Right lobe of liver (tissue), 4 donors: ENCODE results near the gene LRTM1.

Experiments
- CTCF ChIP-seq, 4 donors: fragments of 200-600 bp in 3 of 4; fragments of 450-650 bp in 1 of 4; IDR thresholded peaks; one replicate each; pipeline versions ENCODE4 v1.5.1 to v1.8.0; 2016 to 2022; ENCODE audit warnings: antibody characterized with exemption in 4 of 4, mild to moderate bottlenecking in 2 of 4
- POLR2A ChIP-seq: fragments of 450-650 bp; IDR thresholded peaks from one replicate; pipeline ENCODE4 v1.6.1; 2017; ENCODE audit warnings: antibody characterized with exemption, mild to moderate bottlenecking
- donor health status: DM: no; HTN: no; CAD: no.
- donor health status: DM: no; HTN: no; CAD: no.
- donor health status: DM: no; HTN: yes; CAD: no.

DNA sequence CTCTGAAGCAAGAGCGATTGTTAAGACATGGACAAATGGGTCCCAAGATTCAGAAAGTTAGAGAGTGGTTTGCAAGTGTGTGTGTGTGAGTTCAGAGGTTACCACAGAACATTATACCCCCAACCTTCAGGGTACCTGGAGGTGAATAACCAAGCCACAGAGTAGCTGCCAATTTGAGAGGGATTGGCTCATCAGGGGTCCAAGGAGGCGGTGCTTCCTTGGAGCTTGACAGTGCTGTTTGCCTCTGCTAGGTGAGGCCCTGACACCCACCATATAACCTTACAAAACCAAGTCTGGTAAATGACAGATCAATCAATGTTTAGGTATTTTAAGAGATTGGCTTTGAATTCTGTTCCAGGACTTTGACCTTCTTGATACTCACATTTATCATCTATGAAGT, 35.7 kb downstream of the LRTM1 start:
- TF ChIP-seq CTCF (IDR thresholded peaks at IDR 0.05) (no peak), POLR2A (no peak)
